OCI-LY1 (cell line): ENCODE results near the gene SP140.

Experiments used
- H2AFZ ChIP-seq: fragments of 200-600 bp; sonication (generic), shearing (Covaris generic); 2 replicates; pipeline ENCODE4 v1.6.0; 2014; ENCODE audit warnings: antibody characterized with exemption, mild to moderate bottlenecking, low read length
- H3F3A ChIP-seq: fragments of 200-600 bp; sonication (generic), shearing (Covaris generic); 2 replicates; pipeline ENCODE4 v1.6.0; 2014; ENCODE audit warnings: mild to moderate bottlenecking, antibody characterized with exemption, low read length, moderate library complexity; ENCODE audit not compliant: insufficient read depth
- H3K27ac ChIP-seq: fragments of 200-600 bp; sonication (generic); 2 replicates; pipeline ENCODE4 v1.5.1; 2014; ENCODE audit warnings: low read length, mixed run types, mild to moderate bottlenecking, low read depth; ENCODE audit not compliant: poor library complexity, severe bottlenecking
- H3K27me3 ChIP-seq: fragments of 200-600 bp; sonication (generic); 2 replicates; pipeline ENCODE4 v1.6.0; 2014; ENCODE audit warnings: antibody characterized with exemption, mild to moderate bottlenecking, low read length, moderate library complexity; ENCODE audit not compliant: insufficient read depth
- H3K36me3 ChIP-seq: fragments of 200-600 bp; sonication (generic); 2 replicates; pipeline ENCODE4 v1.6.1; 2014; ENCODE audit warnings: mild to moderate bottlenecking, antibody characterized with exemption, low read length, moderate library complexity, mixed read lengths; ENCODE audit not compliant: insufficient read depth
- H3K4me1 ChIP-seq: fragments of 200-600 bp; sonication (generic); 2 replicates; pipeline ENCODE4 v1.5.1; 2014; ENCODE audit warnings: mild to moderate bottlenecking, low read length, moderate library complexity; ENCODE audit not compliant: insufficient read depth, severe bottlenecking
- H3K4me2 ChIP-seq: fragments of 200-600 bp; sonication (generic), shearing (Covaris generic); 2 replicates; pipeline ENCODE4 v1.6.1; 2014; ENCODE audit warnings: low read length
- H3K4me3 ChIP-seq: fragments of 200-600 bp; sonication (generic); 2 replicates; pipeline ENCODE4 v1.5.1; 2014; ENCODE audit warnings: low read length, low read depth, mild to moderate bottlenecking, mixed read lengths; ENCODE audit not compliant: poor library complexity, severe bottlenecking
- H3K79me2 ChIP-seq: fragments of 200-600 bp; shearing (Covaris generic); 2 replicates; pipeline ENCODE4 v1.6.1; 2016; ENCODE audit warnings: mixed run types, low read length, mixed read lengths; ENCODE audit not compliant: insufficient read depth
- H3K9ac ChIP-seq: fragments of 200-600 bp; sonication (generic), shearing (Covaris generic); 2 replicates; pipeline ENCODE4 v1.6.1; 2014; ENCODE audit warnings: mild to moderate bottlenecking, low read length, mixed read lengths
- H3K9me2 ChIP-seq: fragments of 200-600 bp; sonication (generic), shearing (Covaris generic); 2 replicates; pipeline ENCODE4 v1.6.1; 2014; ENCODE audit warnings: low read depth, mild to moderate bottlenecking, low read length, mixed read lengths
- H3K9me3 ChIP-seq: fragments of 200-600 bp; shearing (Covaris generic); 2 replicates; pipeline ENCODE4 v1.6.1; 2014; ENCODE audit warnings: low read length, mixed read lengths
- H4K20me1 ChIP-seq: fragments of 200-600 bp; sonication (generic), shearing (Covaris generic); 2 replicates; pipeline ENCODE4 v1.6.0; 2016; ENCODE audit warnings: mild to moderate bottlenecking, low read length; ENCODE audit not compliant: insufficient read depth
- CTCF ChIP-seq: fragments of 200-600 bp; sonication (generic), shearing (Covaris generic); IDR thresholded peaks from 2 replicates; pipeline ENCODE4 v1.5.1; 2017; ENCODE audit warnings: mild to moderate bottlenecking, antibody characterized with exemption, low read length, moderate library complexity, mixed read lengths
- EZH2 ChIP-seq: fragments of 200-600 bp; sonication (generic), shearing (Covaris generic); IDR thresholded peaks from 2 replicates; pipeline ENCODE4 v1.8.0; 2017; ENCODE audit warnings: borderline replicate concordance, mixed run types, mild to moderate bottlenecking, antibody characterized with exemption, low read length, moderate library complexity, mixed read lengths

The SP140 gene

GRCh38 chr2:230343747-230344146, 118.2 kb downstream of the SP140 start:
- no peak for TF ChIP-seq EZH2
- no peak for TF ChIP-seq CTCF
- Histone ChIP-seq H3K79me2 (no peaks in the 10 kb centered on the region), H3K36me3 (peaks cover 11% of the 10 kb centered on the region; the same call in 1 of the 2 replicates)

GRCh38 chr2:230346465-230346864, 120.9 kb downstream of the SP140 start:
- Histone ChIP-seq H3K9me2 (no peaks in the 10 kb centered on the region), H3F3A (no peaks in the 10 kb centered on the region), H3K79me2 (no peaks in the 10 kb centered on the region), H3K27ac (no peak overlapping the region), H2AFZ (no peak overlapping the region), H3K4me2 (no peak overlapping the region), H3K4me3 (no peak overlapping the region), H3K36me3 (peaks cover 11% of the 10 kb centered on the region; the same call in 1 of the 2 replicates), H3K9ac (no peak overlapping the region), H4K20me1 (no peaks in the 10 kb centered on the region), H3K4me1 (peaks cover 4% of the 10 kb centered on the region), H3K9me3 (no peaks in the 10 kb centered on the region), H3K27me3 (no peaks in the 10 kb centered on the region)
- TF ChIP-seq EZH2 (no peak), CTCF (no peak)

More at GRCh38 chr2:230343747-230344146, 118.2 kb downstream of the SP140 start:
- no peaks in the 10 kb centered on the region for H3F3A ChIP-seq
- H3K4me2 ChIP-seq: no peak overlapping the region
- no peak overlapping the region for H3K4me3 ChIP-seq
- peaks cover 4% of the 10 kb centered on the region for H3K4me1 ChIP-seq
- H4K20me1 ChIP-seq: no peaks in the 10 kb centered on the region
- H3K9me2 ChIP-seq: no peaks in the 10 kb centered on the region
- no peak overlapping the region for H3K27ac ChIP-seq
- H3K9me3 ChIP-seq: no peaks in the 10 kb centered on the region
- no peak overlapping the region for H2AFZ ChIP-seq
- H3K27me3 ChIP-seq: no peaks in the 10 kb centered on the region
- no peak overlapping the region for H3K9ac ChIP-seq

- Histone ChIP-seq H3K9me3 (no peaks in the 10 kb centered on the region), H3K9me2 (no peaks in the 10 kb centered on the region), H3K36me3 (peaks cover 14% of the 10 kb centered on the region; the same call in 1 of the 2 replicates), H2AFZ (no peak overlapping the region), H3K79me2 (no peaks in the 10 kb centered on the region), H3K4me2 (no peak overlapping the region), H4K20me1 (no peaks in the 10 kb centered on the region), H3K9ac (no peak overlapping the region), H3K4me1 (peaks cover 4% of the 10 kb centered on the region), H3K4me3 (no peak overlapping the region), H3K27ac (no peak overlapping the region), H3K27me3 (no peaks in the 10 kb centered on the region), H3F3A (no peaks in the 10 kb centered on the region)
- TF ChIP-seq CTCF: no peak
Observed at GRCh38 chr2:230346921-230347533, 121.5 kb downstream of the SP140 start.
